HG03095 (cell line): Measurements from ENCODE around the gene FBXW7.

Experiments
- ATAC-seq: cut with Tn5 transposase; IDR thresholded peaks from one replicate; pipeline ENCODE4 v1.9.1; 2021; ENCODE audit warnings: moderate library complexity; ENCODE audit not compliant: unreplicated experiment

FBXW7 gene

DNA sequence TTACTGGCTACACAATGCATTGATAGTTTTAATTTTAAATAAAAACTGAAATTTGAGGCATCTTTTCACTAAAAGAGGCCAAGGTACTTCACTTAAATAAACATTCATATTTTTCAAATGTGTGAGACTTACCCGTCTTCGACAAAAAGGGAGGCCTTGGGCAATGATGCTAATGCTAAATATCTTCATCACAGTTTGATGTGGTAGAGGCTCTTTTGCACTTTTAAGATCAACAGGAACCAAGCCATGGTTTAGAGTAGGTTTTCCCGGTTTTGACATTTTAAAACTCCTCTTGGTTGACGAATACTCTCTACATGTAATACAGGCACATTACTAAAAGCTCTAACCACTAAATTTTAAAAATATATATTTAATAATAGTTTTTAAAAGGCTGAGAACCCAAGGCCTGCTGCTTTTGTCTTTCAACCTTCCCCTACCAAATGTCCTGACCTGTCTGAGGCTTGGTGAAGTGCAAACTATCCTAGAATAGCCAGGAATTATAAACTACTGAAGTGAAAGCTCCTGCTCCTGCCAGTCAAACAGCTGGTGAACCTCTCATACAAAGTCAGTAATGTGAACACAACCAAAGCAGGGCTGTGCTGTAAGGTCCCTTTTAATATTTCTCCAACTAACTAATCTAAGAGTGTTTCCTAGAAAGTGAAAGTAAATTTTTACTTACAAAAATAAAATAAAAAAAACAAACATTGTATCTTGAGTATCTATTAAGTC is 153.7 kb downstream of the FBXW7 start:
- ATAC-seq = no peak

DNA sequence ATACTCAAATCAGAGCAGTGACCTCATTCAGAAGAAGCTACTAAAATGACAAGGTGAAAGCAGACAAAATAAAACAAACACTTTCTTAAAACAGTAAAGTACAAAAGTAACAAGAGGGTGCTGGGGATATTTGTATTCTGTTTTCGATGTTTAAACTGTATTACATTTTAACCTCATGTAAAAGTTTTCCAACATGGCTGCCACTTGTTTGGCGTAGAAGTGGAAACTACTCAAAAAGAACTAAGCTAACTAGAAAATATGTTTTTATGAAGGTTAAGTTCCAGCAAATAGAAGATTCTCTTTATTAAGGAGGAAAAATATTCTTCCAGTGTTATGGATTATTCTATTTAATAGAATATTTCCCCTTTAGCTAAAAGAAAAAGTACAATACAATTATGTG is 155.0 kb downstream of the FBXW7 start:
- no peak for ATAC-seq

DNA sequence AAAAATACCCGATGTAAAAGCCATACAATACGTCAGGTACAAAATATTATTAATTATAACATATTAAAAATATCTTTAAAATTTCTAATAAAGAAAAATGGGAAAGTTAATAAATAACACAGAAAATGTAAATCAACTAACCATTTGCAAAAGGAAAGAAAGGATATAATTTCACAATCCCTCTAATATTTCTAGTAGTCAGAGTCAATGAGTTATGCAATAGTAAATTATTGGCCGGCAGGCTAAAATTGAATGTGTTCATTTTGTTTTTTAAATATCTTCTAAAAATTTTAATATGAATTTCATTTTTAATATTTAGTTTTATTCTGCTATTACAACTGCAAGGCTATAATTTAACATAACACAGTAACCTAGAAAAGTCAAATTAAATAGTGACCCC is 155.7 kb downstream of the FBXW7 start:
- ATAC-seq = no peak

DNA sequence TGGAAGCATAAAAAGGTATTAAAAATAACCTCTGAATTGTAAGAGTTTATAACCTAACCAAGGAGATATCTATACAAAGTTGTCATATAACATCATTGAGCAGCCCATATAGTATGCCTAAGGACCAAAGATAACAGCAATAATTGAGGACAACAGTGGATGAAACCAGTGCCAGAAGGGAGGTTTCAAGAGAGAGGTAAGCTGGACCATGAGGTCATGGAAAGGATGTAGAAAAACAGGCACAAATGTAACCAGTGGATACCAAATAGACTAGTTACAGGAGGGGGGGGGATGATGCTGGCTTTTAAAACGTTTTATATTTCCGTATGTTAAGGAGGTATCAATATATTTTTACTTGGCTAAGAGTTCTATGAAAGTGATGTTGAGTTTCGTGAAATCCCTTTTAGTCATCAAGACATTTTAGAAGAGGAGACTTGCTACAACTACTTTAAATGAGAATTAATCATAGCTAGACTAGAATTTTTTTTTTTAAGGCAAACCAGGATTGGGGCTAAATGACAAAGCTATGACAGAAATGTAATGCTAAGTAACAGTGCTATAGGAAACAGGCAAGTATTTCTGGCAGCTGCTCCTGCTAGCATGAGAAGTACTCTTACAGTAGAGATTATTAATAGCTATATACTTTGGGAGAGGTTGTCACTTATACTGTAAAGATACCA is 161.1 kb downstream of the FBXW7 start:
- ATAC-seq = no peak

DNA sequence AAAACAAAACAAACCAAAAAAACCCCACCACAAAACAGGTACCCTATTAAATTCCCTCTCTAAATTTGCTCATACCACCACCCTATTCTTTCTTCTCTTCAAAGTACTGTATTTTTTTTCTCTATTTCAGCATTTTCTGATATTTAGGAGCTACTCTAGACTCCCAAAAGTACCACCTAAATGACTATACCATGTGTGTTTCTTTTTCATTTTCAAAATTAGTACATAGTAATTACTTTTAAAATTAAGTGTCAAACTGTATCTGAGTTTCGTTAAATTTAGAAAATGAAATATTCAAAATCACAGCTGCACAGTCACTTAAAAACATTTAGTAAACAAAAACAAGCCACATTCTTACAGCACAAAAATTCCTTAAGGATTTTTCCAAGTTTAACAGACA is 161.7 kb downstream of the FBXW7 start:
- ATAC-seq = no peak

DNA sequence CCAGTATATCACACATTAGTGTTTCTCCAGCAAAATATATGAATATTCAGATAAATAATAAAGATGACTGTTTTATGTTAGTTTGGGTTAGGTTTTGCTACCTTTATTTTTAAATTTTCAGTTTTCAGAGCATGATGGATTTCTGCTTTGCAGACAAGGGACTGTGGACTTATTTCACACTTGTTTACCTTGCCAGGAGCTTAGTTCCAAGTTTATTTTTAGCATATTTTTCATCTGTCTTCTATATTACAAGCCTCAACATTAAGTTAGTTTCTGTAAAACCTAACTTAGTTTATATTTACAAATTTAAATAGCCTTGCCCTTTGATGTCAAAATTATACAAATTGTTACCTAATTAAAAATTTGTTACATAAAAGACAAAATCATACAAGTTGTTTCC is 163.4 kb downstream of the FBXW7 start:
- no peak for ATAC-seq

DNA sequence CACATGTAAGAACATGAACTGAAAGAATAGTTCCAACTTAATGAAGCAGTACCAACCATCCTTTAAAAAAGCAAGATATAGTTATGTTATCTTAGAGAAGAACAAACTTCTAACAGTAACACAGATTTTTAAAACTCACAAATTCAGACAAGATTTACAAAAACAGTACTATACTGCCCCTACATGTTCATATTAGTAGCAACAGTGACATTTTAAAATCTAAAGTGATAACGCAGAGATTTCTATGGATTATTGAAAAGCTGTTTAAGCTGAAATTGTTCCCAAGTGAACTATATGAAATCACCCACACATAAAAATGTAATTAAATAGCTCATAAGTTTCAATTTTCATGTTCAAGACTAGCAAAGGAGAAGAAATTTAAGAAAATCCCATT is 166.0 kb downstream of the FBXW7 start:
- no peak for ATAC-seq

DNA sequence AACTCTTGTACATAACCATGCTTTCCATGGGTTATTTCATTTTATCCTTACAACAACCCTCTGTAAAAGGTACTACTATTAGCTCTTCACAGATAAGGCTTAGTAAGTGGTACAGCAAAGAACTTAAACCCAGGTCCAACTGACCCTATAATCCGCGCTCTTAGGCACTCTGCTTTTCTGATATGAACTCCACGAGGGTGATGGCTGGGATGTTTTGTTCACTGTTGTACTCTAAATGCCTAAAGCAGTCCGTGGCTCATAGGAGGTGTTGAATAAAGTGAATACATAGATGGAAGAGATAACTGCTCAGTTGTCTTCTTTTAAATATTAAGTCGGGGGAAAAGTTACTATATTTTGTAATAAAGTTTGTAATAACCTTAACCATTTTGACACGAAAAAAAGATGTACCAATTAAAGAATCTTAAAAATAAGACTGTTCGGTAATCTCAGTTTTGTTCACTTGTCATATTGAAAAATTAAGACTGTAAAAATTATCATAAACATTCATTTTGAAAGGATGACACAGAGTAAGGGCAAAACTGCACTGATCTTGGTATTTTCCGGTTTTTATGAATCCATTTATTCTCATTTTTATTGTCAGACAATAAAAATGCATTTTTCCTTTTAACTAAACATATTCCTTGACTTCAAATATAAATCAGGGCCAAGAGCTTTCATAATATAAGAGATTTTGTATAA is 166.5 kb downstream of the FBXW7 start:
- ATAC-seq = no peak

DNA sequence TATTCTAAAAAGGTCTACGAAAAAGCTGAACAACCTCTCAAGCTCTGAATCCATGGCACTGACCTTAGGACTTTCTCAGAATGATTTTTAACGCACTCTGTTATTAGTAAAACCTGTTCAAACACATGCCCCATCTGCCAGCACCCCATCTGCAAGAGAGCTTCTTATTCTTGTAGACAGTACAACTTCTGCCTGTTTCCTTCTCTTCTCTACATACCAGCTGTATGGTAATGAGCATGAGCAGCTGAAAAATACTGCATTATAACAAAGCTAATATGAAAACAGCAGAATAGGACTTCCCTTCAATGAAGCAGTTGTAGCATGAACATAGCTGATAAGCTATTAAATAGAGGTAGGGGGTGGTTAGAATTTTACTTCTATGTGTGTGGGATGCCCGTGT is 167.9 kb downstream of the FBXW7 start:
- no peak for ATAC-seq

DNA sequence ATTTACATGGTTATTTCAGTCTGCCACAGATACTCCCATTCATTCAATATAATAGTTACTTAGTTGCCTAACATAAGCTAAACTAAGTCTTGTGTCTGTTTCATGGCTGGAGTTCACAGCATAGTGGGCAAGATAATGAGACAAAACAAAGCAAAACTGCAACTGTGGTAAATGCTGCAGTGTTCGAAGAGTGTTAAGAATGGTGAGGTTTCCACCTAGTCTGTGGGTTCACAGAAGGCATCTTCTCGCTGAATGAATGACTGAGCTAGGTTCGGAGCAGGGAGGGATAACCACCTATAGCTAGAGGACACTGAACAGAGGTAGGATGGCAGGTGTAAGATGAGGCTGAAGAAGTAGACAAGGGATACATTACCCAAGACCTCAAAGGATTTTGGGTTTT is 171.0 kb downstream of the FBXW7 start:
- no peak for ATAC-seq

DNA sequence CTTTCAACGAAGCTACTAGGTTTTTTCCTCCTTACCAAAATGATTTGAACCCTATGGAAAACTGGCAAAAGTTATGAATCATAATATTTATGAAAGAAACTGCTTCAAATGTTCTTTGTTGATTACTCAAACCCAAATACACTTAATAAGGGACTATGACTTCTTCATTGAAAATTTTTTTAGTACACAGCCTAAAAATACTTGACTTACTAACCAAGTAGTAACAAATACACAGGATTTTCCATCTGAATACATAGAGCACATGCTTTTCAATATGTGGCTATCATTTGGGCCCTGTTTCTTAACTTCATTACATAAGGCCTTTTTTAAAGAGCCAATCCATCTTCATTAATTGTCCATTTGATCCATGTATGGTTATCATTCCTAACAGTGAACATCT is 171.5 kb downstream of the FBXW7 start:
- no peak for ATAC-seq

DNA sequence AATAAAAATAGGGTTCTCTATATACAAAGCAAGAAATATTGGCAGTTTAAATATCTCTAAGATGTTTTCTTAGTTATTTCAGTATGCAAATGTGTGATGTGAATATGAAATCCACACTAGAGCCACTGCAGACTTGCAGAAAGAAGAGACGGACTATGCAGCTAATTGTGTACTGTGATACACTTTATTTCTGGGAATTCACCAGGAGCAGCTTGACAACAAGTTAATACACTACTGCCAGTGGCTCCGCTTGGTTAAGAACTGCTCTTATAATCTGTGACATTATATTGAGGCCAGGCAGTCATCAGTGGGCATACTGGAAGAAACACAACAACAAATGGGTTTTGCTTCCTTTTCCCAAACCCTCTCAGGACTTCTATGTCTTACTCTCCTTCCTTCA is 172.0 kb downstream of the FBXW7 start:
- ATAC-seq = no peak

DNA sequence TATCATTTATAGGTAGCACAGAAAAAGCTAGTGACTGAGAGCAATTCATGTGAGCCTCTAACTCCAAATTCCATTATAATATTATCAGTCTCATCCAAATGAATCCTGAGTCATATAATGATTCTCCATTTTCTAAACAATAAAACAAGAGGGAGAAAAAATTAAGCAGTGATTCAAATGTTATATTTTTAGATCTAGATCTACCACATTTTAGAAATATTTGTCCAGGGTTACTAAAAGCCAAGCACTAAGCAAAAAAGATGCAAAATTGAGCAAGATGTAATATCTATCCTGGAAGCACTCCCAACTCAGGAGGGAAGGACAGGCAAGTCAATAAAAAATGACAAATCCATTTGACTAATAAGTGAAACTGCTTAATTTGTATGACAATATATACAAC is 172.8 kb downstream of the FBXW7 start:
- ATAC-seq = no peak

DNA sequence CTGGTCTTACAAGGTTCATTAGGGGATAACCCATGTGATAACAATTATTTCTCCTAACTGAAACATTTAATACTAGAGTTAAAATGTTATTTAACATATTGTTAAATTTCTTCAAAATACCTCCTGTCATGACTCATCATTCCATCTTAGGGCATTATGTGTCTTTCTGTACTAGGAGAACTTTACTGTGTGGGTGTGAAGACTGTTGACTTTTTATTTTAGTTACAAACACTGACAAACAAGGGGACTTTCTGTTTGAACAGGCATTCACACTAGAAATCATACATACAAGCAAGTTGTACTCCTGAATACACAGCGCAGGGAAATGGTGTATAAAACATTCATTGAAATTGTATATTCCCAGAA is 175.9 kb downstream of the FBXW7 start:
- ATAC-seq = no peak

DNA sequence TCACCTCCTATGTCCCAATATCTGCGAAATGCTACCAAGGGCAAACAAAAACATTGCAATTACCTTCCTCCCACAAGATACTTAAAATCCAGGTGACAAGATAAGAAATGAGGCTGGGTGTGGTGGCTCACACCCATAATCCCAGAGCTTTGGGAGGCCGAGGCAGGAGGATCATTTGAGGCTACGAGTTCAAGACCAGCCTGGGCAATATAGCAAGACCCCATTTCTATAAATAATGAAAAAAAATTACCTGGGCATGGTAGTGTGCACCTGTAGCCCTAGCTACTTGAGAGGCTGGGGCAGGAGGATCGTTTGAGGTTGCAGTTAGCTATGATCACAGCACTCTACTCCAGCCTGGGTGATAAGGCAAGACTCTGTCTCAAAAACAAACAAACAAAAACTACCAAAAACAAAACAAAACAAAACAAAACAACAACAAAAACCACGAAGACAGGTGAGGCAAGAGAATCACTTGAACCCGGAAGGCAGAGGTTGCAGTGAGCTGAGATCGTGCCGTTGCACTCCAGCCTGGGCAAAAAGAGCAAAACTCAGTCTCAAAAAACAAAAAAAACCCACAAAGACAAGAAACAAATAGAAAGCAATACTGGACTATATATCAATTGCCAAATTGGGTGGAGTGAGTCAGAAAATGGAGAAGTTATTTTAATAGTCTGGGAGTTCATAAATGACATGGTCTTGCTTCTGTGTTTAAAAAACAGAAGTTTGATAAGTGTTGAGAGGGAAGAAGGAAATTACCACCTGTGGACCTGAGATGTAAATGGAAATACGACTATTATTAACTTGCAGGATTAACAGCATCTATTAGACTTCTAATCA is 176.5 kb downstream of the FBXW7 start:
- no peak for ATAC-seq

DNA sequence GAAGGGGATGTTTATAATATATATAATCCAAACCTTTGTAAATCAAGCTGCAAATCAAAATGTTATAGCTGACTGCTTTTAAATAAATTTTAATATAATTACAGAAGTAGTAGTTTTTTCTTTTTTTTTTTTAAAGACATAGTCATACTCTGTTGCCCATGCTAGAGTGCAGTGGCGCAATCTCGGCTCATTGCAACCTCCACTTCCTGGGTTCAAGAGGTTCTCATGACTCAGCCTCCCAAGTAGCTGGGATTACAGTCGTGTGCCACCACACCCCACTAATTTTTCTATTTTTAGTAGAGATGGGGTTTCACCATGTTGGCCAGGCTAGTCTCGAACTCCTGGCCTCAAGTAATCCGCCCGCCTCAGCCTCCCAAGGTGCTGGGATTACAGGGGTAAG is 178.7 kb downstream of the FBXW7 start:
- ATAC-seq = no peak

DNA sequence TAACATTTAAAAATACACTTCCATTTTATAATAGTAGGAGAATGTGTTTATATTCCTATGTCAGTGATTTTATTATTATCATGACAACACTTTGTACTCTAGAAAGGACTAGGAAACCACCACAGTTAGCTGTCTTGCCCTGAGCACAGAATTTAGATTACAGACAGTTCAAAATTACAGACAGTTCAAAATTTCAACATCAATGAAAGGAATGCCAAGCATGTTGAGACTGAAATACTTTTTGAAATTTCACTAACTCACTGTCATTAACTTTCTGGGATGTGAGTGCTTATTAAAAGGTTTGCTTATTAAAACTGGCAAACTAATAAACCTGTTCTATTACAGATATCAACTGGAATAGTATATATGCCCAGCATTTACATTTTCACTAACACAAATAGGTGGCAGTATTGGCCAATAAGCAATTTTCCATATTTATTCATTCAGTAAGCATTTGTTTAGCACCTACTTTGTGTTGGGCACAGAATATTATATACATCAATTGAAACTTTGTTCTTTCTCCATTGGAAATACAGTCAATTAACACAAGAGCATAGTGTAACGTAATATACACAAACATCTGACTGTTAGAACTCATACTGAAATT is 179.4 kb downstream of the FBXW7 start:
- ATAC-seq = no peak

DNA sequence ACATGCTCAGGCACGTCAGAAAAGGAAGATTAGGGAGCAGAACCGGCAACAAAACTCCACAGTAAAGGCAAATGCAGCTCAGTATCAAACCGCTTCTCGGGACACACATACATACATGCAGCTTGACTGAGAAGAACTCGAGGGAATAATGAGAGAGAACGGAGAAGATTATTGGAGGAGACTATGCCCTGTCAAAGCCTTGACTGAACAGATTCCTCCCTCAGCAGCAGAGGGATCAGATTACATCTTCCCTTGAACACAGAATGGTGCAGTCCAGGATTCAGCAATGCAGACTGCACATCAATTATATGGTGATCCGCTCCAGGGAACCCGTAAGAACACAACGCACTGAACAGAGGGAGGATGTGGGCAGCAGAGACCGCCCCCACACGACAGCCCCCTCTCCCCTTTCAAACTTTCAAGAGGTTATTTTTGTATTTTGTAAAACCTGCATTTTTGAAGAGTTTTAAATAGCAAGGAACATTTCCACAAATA is 183.2 kb downstream of the FBXW7 start:
- peak; percentile 76 for ATAC-seq

DNA sequence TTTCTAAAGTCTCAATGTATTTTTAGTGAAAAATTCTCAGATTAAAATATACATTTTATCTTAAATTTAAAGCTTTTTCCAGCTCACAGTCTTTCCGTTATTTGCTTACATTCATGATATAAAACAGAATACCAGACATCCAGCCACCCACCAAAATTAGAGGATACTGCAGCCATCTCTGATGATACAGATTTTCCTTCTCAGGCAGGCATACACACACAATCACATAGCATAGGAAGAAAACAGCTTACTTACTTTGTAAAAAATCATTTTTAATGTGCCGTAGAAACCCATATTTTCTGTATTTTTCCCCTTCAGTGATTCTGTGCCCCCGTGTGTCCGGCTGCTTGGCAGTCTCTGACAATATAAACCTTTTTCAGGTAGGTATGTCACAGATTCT is 183.7 kb downstream of the FBXW7 start:
- peak; percentile 9 for ATAC-seq

DNA sequence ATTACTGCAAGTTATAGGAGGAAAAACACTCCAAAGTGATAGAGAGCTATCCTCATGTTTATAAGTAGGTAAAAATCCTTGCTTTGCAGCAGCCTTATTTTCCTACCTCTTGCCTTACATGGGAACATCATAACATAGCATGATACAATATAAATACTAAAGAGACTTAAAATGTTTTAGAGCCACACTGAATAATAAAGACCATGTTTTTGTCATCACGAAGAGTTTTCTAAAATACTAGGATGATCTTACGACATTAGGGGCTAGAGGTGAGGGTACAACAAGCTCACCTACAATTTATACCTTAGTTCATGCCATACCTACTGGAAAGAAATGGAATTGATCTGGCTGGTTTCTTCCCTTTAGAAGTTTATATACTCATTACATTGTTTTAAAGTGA is 184.8 kb downstream of the FBXW7 start:
- no peak for ATAC-seq

DNA sequence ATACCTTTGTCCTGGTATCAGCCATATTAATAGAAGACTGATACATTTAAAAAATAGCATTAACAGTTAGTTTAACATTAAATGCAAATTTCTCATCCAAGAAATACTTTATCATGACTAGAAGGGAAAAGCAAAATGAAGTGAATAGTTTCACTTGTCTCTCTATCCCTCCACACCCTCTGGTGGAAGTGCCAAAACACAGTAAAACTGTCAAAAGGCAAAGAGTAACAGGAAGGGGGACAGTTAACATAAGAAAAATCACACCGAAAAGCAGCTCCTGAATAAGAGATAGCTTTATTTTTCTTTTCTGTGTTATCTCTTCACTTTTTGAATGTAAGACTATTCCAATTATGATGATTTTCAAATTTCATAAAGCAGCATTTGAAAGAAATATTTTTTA is 187.2 kb downstream of the FBXW7 start:
- no peak for ATAC-seq
